ENCODE data around the gene PPP2R5B.

The PPP2R5B gene

GRCh38 chr11:64929625-64930024 is 5.1 kb downstream of the PPP2R5B start:
- no peak for DNase-seq (ENCODE audit: low spot score)

DNA sequence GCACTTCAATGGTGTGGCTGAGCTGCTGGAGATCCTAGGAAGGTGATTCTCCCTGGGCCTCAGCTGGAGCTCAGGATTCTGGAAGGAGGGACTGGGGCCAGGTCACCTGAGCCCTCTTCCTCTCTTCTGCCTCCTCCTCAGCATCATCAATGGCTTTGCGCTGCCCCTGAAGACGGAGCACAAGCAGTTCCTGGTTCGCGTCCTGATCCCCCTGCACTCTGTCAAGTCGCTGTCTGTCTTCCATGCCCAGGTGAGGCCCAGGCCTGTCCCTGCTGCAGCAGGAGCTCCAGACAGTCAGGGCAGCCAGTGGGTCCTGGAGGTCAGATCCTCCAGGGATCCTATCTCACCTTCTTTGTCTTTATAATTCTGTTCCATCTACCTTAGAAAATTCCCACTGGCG is 5.9 kb downstream of the PPP2R5B start:
- no peak for DNase-seq (ENCODE audit: low spot score)

- DNase-seq (ENCODE audit: low spot score), result no peak
These were observed 6.8 kb downstream of the PPP2R5B start for GRCh38 chr11:64931290-64931689.

DNA sequence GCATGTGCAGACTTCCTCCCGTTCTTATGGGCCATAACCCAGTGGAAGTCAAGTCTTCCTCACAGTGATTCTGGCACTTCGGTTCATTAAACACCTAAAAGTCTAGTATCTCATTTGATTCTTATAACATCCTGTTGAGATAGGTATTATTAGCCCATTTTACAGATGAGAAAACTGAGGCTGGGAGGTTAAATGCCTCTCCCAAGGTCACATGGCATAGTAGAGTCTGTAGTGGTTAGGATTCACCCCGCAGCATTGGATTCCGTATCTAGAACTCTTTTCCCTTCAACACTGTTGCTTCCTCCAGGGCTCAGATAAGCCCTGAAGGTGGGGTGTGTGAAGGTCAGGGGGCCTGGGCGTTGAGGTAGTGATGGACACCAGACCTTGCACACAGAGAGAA is 7.8 kb downstream of the PPP2R5B start:
- no peak for DNase-seq (ENCODE audit: low spot score)

GRCh38 chr11:64933213-64933934 is 8.9 kb downstream of the PPP2R5B start:
- no peak for DNase-seq (ENCODE audit: low spot score)

DNA sequence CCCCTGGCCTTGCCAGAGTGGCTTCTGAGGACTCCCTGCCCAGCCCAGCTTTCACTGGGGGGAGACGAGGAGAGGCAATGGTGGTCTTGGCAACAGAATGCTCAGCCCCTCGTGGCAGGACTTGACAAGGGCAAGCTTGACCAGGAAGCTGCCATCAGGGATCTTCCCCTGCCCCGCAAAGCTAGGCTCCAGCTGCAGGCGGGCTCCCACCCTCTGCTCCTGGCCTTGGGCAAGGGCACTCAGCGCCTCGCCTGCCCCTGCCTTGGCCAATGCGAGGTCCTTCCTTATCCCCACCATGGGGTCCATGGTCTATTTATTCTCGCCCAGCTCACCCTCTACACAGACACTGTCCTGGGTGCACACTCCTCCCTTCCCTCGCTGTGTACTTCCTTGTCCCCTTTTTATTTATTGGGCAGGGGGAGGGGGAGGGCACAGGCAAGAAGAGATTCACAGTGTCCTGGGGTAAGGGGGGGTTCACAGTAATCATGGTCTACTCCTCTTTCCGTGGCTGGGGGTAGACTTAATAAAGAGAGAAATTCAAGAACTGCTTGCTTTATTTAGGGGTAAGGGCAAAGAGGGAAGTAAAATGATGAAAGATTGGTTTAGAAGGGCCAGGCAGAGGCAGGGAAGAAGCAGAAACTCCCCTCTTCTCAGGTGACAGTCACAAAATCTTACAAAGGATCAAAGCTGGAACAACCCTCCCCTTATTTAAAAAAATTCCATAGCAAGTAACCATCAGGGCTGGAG is 9.6 kb downstream of the PPP2R5B start:
- DNase-seq (ENCODE audit: low spot score), result no peak

- DNase-seq (ENCODE audit: low spot score), result no peak
These were observed 10.3 kb downstream of the PPP2R5B start for GRCh38 chr11:64934682-64935358.

DNA sequence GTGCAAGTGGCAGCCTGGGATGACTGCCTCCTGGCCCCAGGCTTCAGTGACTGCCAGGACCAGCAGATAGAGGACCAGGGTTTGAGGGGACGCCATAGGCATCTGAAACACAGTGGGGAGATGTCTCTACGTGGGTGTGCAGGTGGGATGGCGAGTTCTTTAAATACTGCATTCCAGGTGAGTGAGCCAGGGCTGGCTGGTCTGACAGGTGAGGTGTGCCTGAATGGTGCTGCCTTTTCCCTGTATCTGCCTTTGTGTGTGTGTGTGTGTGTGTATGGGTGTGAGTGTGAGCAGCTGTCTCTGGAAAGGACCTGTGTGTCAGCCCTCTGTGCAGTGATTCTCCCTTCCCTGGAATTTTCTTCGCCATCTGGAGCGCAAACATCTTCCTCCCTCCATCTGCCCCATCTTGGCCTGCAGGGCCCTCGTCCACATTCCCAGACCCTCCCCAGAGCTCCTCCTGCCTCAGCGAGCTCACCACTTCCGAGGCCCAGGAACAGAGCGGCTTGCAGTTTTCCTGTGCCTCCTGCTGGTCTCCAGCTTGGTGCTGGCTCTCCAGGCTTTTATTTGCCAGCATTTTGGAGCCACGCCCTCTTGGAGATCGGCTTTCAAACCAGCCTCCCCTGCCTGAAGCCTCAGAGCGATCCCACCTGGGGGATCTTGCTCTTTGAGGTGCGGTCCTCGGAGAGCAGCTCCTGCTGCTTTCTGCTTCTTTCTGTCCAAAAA is 11.0 kb downstream of the PPP2R5B start, which contains the start of gene GPHA2:
GPHA2 (minus strand) TSS at position 535 of the 723 bp plus-strand sequence; CDS start at position 102, 433 bp downstream.
- DNase-seq (ENCODE audit: low spot score), result peak; percentile 46

GRCh38 chr11:64936539-64936938 is 12.1 kb downstream of the PPP2R5B start:
- DNase-seq (ENCODE audit: low spot score), result no peak

GRCh38 chr11:64947208-64947814 is 22.8 kb downstream of the PPP2R5B start:
- peak; percentile 10 for DNase-seq (ENCODE audit: low spot score)

DNA sequence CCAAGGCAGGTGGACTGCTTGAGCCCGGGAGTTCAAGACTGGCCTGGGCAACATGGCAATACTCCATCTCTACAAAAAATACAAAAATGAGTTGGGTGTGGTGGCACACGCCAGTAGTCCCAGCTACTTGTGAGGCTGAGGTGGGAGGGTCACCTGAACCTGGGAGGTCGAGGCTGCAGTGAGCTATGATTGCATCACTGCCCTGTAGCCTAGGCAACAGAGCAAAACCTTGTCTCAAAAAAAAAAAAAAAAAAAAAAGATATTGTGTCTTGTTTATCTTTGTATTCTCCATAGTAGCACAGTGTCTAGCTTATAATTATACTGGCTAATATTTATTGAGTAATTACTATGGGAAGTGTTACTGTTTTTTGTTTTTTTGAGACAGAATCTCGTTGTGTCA is 27.0 kb downstream of the PPP2R5B start:
- no peak for DNase-seq (ENCODE audit: low spot score)

GRCh38 chr11:64954201-64954600 is 29.7 kb downstream of the PPP2R5B start:
- no peak for DNase-seq (ENCODE audit: low spot score)

DNA sequence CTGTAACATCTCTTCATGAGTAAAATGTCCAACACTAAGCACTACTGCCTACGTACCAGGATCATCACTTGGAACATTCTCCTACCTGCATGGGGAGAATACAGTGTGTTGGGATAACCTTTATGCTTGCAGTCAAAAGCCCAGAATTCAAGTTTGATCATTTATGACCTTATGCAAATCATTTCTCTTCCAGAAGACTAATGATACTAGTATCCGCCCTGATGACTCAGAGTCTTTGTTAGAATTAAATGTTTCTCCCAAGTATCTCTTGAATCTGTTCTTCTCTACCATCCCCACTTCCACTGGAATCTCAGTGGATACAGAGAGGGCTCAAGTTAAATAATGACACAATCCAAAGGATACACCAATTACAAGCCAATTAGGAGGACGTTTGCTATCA is 35.0 kb downstream of the PPP2R5B start:
- DNase-seq (ENCODE audit: low spot score), result no peak

- no peak for DNase-seq (ENCODE audit: low spot score)
These were observed 36.2 kb downstream of the PPP2R5B start for GRCh38 chr11:64960719-64961118.

- no peak for DNase-seq (ENCODE audit: low spot score)
These were observed 38.7 kb downstream of the PPP2R5B start for GRCh38 chr11:64963072-64963631.

DNA sequence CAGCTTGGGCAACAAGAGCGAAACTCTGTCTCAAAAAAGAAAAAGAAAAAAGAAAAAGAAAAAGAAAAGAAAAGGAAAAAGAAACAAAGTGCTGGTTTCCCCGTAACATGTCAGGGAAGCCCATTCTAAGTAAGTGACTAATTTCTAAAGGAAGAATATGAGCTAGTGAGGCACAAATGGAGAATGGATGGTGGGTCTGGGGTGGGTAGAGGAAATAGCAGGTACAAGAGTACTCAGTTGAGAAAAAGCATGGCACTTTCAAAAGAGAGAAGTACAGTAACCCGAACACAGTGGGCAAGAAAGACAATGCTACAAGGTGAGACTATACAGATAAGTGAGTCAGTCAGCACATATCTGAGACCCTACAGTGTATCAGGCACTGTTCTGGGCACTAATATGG is 42.9 kb downstream of the PPP2R5B start:
- DNase-seq (ENCODE audit: low spot score), result no peak

DNA sequence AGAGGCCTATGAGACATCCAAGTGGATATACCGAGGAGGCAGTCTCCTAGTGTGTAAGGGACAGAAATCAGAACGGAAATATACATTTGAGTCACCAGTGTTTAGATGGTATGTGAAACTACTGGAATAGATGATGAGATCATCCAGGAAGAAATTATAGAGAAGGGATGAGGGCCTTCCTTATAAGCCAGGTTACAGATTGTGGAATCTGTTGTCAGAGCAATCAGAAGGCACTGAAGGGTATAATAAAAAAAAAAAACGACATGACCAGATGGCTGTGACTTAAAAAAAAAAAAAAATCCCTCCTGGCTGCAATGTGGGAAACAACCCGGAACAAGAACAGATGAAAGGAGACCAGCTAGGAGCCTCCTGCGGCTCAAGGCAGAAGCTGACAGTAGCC is 44.7 kb downstream of the PPP2R5B start:
- DNase-seq (ENCODE audit: low spot score), result peak; percentile 17

DNA sequence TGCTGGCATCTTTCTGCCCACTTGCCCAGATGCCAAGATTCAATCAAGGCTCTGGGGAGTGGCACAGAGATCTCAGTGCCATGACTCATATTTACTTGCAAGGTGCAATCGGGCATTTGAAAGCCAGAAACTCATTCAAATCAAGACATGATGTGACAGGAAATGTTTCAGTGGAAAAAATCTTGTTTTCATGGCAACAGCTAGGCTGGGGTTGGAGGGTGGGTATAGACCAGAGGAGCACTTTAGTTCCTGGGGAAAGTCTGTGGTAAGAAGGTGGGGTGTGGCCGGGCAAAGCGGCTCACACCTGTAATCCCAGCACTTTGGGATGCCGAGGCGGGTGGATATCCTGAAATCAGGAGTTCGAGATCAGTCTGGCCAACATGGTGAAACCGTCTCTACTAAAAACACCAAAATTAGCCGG is 46.3 kb downstream of the PPP2R5B start:
- no peak for DNase-seq (ENCODE audit: low spot score)

DNA sequence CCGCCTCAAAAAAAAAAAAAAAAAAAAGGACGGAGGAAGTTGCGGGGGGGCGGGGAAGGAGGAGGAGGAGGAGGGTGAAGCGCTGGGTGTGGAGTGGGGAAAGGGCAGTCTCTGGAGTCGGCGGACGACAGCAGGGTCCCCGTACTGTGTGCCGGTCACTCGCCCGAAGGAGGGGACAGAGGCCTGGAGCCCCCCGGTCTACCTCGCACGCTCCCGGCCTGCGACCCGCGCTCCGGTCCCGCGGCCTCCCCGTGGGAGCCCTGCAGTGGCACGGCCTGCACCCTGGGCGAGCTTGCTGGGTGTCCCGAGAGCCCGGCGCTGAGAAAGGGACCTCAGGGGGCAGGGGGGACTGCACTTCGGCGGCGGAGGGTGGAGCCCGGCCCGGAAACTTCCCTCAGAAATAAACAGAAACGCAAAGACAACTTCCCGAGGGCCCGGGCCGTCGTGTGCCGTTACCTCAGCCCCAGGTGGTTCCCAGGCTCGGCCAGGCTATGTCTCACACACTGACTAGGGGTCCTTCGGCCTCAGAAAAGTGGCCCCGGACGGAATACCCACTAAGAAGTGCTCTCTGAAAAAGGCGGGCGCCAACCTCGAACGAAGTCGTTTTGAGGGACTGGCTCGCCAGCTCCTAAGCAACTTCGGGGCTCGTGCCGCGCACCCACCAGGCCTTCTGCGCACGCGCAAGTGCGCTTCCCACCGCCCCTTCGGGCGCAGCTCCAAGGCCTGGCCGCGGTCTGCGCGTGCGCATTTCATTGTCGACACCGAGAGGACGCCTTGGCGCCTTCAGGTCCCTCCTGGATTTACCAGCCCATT is 47.1 kb downstream of the PPP2R5B start, which contains the start of gene MAJIN:
MAJIN (minus strand) TSS at position 688 of the 813 bp plus-strand sequence. CDS start 12,703 bp downstream, outside the sequence.
- peak; percentile 92 for DNase-seq (ENCODE audit: low spot score)

DNA sequence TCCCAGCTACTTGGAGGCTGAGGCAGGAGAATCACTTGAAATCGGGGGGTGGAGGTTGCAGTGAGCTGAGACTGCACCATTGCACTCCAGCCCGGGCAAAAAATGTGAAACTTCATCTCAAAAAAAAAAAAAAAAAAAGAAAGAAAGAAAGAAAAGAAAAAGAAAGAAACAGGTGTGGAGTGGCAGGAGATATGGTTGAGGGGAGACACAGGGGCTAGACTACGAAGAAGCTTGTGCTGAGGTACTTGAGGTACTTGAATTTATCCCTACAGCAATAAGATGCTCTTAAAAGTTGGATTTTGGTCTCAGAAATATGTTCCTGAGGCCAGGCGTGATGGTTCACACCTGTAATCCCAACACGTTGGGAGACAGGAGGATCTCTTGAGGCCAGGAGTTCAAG is 49.6 kb downstream of the PPP2R5B start:
- no peak for DNase-seq (ENCODE audit: low spot score)
